ENCODE data around the gene SSBP3.
"Not testable (repeated sequence)": the region's sequence is repeated elsewhere in the genome, so short reads cannot be mapped to it uniquely, and the experiment has no call there.

- not testable (repeated sequence) for TF ChIP-seq ESRRA (CRISPR knock-in tag; IDR thresholded peaks at IDR 0.05; ENCODE audit: low read depth); ZNF768 (CRISPR knock-in tag; IDR thresholded peaks at IDR 0.05); POLR2A (IDR thresholded peaks at IDR 0.05; ENCODE audit: insufficient read depth in 1 of 2, low read depth in 2 of 2, low read length in 2 of 2); CREB1 (IDR thresholded peaks at IDR 0.05); CREB1 (CRISPR knock-in tag; IDR thresholded peaks at IDR 0.05); SOX5 (CRISPR knock-in tag; IDR thresholded peaks at IDR 0.05; ENCODE audit: borderline replicate concordance); STAT5B (CRISPR knock-in tag; IDR thresholded peaks at IDR 0.05); MYC (CRISPR knock-in tag; IDR thresholded peaks at IDR 0.05; ENCODE audit: borderline replicate concordance); ADNP (CRISPR knock-in tag; IDR thresholded peaks at IDR 0.05); HDAC2 (CRISPR knock-in tag; IDR thresholded peaks at IDR 0.05); SP1 (IDR thresholded peaks at IDR 0.05); SP1 (CRISPR knock-in tag; IDR thresholded peaks at IDR 0.05); ZSCAN21 (CRISPR knock-in tag; IDR thresholded peaks at IDR 0.05; ENCODE audit: borderline replicate concordance)
These were observed 60.6 kb downstream of the SSBP3 start for GRCh38 chr1:54345548-54345947.
